Activated CD8-positive, alpha-beta memory T cell treated with anti-CD3 and anti-CD28 coated beads for 1 hour (primary cell): ENCODE results near the gene RNF25.

Experiments
- DNase-seq, 2 donors: peaks; one replicate each; pipeline ENCODE4 v3.0.0-alpha.2; 2020; ENCODE audit warnings: low read depth in 1 of 2; ENCODE audit errors: extremely low read depth in 1 of 2

The RNF25 gene

DNA sequence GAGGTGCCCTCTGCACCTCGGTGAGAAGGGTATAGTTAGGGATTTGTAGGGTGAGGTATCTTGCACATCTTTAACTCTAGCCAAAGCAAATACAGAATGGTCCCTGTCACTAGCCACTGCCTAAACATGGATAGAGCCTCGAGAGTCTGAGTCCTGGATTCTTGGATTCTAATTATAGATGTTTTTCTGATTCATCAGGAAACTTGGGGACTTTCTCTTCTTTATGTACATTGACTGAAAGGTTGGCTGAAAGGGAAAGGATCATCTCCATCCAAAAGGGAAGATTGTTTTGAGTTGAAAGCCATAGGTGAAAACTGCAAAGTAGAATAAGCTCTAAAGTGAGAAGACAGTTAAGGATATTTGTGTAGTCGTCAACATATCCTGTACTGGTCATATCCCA, 8.3 kb upstream of the RNF25 start:
- no peak for DNase-seq

DNA sequence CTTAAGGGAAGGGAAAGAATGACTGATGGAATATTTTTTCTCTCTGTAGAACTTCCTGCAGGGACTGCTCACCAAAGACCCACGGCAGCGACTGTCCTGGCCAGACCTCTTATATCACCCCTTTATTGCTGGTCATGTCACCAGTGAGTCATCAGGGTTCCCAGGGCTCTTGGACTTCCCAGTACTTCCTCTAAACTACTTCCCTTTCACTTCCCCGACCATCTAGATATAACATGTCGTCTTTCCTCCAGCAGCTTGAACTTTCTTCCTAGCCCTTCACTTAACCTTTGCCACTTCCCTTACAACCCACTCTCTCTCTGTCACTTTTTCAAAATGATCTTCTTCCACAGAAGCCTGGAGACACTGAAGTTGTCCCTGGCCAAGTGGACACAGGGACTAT, 7.3 kb upstream of the RNF25 start:
- no peak for DNase-seq

DNA sequence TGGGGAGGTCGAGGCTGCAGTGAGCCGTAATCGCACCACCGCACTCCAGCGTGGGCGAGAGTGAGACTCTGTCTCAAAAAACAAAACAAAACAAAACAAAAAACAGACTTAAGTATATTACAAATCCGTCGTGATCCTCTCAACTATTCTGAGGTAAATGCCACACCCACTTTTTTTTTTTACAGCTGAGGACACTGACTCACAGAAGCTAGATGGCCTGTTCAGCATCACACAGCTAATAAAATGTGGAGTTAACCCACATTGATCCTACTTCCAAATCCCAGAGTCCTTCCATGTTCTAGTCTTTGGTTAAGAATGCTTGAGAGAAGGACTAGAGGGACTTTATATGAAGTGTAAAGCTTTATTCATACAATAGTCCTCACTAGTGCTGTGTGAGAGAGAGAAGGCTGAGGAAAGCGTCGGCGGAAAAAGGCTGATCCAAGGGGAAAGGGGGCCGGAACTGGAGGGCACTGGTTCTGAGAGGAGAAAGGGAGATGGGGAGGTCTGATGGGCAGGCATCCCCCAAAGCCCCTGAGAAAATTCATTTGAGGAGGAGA, 627 bp downstream of the RNF25 start:
- DNase-seq, result no peak

DNA sequence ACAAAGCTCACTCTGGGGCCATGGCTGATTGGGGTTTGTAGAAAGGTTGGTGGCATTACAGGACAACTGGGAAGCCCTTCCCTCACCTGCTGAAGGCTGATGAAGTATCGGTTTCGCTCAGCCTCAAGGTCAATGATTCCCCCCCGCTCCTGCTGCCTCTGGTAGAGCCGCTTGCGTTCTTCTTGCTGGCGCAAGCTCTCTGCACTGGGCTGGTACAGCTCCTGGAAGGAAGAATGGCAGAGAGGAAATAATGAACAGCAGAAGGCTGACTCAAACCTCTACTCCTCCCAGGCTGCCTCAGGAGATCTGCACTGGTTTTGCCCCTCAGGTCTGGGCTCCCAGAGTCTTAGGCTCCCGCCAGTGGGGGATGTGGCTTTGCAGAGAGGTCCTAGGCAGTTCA, 7.1 kb downstream of the RNF25 start:
- DNase-seq, result no peak

DNA sequence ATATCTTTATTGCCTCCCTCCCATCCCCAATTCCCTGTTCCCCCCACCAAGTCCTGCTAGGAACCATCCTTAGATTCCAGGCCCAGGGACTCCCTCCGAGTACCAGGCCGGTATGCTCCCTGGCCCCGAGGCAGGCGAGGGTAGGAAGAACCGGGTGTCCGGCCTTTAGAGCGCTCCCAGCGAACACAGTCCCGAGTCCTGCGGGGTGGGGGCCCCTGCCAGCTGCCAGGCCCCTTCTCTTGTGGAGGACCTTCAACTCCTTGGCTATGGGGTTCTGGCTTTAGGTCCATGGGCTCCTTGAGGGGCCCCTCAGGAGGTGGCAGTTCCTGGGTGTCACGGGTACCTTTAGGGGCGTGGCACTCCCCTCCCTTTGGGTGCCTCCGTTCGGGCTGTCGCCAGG, 7.9 kb downstream of the RNF25 start:
- no peak for DNase-seq

DNA sequence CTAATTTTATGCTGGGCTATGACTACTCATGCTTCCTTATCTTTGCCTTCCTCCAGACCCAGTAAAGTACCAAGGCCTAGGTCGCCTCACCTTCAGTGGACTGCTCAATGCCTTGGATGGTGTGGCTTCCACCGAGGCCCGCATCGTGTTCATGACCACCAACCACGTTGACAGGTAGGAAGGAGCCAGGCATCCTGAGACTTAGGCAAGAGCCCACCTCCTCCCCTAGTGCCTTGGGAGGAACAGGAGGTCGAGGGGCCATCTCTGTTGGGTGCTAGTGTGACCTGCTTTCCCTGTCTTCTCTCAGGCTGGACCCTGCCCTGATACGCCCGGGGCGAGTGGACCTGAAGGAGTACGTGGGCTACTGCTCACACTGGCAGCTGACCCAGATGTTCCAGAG, 9.0 kb downstream of the RNF25 start:
- DNase-seq, result no peak

DNA sequence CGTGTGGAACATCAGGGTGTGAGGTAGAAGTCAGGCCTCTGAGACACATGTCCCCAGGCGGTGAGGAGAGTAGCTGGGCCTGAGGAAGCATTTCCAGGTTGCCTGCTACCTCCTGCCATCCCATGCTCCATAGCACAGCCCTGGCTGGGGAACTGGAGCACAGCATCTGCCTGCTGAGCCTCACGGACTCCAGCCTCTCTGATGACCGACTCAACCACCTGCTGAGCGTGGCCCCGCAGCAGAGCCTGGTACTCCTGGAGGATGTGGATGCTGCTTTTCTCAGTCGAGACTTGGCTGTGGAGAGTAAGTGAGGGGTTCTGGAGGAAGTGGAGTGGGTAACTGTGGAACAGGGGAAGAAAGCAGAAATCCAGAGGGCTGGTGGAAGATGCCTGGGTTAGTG, 9.4 kb downstream of the RNF25 start:
- no peak for DNase-seq

DNA sequence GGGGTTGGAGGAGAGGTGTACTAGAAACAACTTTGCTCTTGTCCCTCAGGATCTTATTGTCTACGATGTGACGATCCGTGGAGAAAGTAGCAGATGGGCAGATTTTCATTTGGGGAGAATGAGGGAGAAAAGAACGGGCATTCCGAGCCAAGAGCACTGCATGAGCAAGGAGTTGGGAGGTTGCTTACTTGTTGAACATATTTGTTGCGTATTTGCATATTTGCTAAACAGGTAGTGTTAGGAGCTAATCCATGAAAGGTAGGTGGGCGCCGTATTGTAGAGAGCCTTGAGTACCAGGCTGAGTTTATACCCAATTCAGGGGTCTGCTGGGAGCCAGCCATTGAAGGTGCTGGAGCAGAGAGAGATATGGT, 11.8 kb downstream of the RNF25 start:
- no peak for DNase-seq

DNA sequence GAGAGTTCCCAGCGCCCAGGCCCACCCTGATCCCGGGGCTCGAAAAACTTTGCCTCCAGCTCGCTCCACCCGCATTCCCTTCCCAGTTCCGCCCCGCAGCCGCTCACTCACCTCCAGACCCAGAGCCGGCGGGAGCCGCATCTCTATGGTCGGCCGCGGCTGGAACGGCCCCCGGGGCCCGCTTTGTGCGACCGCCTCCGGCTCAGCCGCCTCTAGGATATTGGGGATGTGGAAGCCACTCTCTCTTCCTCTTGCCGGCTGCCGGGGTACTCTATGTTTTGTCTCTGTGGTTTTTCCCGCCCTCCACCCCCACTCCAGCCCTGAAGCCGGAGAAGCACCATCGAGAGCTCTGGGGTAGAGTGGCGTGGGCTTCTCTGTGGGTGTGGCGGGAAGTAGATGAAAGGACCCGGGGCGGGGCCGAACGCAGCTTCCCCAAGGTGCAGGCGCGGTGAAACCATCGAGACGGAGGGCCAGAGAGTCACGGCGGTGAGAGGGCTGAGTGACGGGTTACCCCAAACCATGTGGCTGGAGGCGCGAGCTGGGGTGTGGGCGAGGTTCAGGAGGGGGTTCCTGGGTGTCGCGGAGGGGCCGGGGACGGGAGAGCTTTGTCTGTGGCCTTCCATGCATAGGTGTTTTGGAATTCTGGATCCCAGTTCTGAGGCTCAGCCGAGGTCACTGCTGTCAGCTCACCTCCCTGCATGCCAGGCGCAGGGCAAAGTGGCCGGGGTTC, 12.4 kb downstream of the RNF25 start, which contains the start of the genes BCS1L and ZNF142:
Gene BCS1L (plus strand): TSS at position 426 of the 730 bp plus-strand sequence. CDS start 1,305 bp downstream, outside the sequence.
Gene ZNF142 (minus strand): TSS at position 366 of the 730 bp plus-strand sequence. CDS start 3,194 bp downstream, outside the sequence.
- peak; percentile 81 to 86 for DNase-seq

DNA sequence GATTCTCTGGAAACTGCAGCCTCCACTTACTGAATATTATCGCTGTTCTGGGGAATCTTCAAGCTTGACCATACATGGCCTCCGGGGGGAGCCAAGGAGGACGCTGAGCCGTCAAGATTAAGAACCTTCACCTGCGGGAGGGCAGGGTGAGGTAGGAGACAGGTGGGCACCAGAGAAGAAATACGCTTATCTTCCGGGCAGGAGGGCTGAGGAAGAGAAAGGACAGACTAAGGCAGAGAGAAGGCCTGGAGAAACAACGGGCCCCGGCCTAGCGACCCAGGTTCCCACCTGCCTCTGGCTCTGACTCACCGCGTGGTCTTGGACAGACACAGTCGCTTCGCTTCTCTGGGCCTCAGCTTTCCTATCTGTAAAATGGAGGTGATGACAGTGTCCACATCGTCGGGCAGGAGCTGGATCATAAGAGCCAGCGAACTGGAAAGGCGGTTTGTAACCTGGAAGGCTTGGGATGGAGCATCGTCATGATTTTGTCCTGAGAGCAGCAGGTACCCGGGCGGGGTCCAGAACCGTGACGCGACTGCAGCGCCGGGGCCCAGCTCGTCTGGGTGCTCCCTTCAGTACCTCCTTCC, 13.0 kb downstream of the RNF25 start:
- DNase-seq, result peak in 1 of 2 donors; percentile 8

DNA sequence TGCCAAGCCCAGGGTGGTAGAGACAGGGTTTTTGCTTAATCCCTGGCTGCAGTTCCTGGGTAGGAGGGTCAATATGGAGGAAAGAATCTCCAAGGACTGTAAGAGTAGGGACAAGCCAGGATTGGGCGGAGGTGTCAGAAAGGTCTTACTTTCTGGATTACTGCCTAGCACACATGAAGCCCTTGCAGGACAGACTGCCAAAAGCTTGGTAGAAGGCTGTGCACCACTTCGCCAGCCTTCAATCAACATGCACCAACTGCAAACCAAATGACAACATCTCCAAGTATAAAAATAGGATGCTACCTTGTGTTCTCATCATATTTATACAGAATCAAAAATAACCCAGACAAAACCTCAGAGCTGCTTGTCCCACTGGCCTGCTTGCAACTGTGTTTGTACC, 16.1 kb downstream of the RNF25 start:
- DNase-seq, result no peak

DNA sequence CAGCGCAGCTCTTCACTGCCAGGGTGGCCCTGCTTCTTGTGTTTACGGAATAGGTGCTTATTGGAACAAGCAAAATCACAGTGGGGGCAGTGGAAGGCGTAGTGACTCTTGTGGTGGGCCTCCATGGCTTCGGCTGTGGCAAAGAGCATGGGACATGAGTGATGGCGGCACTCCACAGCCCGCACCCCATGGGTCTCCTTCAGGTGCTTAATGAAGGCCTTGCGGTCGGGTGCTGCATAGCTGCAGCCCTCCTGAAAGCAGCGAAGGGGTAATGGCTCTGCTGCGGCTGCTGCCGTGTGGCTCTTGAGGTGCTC, 23.1 kb downstream of the RNF25 start:
- DNase-seq, result no peak

DNA sequence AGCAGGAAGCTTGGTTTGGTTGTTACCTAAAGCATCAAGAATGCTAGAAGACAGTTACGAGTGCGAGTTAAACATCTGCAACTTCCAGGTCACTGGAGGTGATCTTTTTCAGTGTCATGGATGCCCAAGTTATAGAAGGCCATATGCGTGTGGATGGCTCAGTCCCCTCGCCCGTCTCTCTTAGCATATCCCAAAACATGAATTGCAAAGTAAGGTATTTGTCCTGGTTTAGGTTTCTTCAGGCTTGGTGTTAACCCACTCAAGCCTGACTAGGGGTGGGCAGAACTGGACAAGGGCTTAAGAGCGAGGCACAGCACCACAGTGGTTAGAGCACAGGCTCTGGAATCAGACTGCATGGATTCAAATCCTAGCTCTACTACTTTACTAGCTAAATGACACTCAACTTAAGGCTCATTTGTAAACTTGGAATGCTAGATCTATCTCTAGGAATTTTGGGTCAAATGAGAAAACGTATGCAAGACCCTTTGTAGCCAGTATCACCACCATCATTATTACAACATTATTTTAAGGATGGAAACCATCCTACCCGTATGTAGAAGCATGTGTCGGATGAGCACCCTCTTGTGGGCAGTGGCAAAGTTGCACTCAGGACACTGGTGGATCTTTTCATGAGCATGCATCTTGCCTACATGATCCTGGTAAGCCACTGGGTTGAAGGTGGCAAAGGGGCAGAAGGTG, 23.6 kb downstream of the RNF25 start:
- DNase-seq, result peak in 1 of 2 donors; percentile 30

DNA sequence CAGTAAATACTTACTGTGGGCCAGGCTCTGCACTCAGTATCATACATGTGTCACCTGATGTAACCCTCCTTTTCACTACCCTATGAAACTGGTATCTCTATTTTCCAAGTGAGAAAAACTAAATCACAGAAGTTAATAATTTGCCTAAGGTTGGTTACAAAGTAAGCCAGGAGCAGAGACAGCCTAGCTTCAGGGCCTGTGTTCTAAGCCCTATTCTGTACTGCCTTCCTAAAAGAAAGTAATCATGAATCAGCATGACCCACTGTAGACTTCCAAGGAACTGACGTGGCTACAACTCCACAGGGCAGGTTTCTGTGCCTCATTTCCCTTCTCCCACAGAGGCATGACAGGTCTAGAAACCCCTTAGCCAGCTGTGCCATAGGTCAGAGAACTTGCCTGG, 26.7 kb downstream of the RNF25 start:
- no peak for DNase-seq

DNA sequence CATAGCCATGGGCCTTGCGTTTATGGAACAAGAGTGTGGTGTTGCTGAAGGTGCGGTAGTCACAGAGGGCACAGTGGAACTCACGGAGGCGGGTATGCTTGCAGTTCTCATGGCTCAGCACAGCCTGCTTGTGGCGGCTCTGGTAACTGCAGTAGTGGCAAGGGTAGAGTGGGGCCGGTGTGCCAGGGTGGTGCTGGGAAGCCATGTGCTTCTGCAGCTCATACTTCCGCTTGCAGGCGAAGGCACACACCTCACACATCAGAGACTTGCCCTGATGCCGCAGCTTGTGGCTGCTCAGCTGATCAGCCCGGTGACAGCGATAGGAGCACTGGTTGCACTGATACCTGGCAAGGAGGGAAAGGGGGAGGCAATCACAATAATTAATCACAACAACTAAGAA, 27.1 kb downstream of the RNF25 start:
- DNase-seq, result no peak

DNA sequence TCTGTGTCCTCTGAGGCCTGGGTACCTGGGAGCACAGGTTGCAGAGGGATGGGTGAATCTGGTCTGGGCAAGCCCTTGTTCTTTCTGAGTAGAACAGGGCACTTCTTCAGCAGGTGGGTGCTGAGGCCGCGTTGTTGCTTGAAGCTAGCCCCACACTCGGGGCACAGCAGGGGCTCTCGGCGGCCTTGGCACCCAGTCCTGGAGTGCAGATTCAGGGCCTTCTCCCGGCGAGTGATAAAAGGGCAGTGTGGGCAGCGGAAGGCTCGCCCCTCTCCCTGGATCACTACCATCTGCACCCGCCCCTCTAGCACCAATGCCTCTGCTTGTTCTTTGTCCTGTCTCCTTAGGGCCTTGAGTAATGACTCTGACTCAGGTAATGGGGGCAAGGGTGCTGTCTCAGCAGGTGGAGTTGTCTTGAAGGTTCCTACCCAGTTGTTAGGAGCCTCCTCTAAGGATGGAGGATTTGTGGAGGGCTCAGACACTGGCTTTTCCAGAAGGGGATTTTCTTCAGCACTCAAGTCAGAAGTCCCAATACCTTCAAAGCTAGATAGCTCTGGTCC, 28.0 kb downstream of the RNF25 start:
- no peak for DNase-seq

DNA sequence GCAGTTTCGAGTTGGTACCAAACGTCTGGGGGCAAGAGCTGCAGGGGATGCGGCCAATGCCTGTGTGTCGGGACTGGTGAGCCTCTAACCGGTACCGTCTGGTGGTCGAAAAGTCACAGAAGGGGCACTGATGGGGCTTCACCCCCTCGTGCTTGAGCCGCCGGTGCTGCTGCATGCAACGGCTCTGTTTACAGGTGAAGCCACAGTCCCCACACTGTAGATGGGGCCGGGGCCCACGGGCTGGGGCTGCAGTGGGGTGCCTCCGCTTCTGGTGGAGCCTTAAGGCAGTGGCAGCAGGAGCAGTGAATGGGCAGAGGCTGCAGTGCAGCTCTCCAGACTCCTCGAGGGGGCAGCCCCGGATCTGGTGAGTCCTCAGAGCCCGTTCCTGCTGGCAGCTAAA, 29.0 kb downstream of the RNF25 start:
- no peak for DNase-seq

DNA sequence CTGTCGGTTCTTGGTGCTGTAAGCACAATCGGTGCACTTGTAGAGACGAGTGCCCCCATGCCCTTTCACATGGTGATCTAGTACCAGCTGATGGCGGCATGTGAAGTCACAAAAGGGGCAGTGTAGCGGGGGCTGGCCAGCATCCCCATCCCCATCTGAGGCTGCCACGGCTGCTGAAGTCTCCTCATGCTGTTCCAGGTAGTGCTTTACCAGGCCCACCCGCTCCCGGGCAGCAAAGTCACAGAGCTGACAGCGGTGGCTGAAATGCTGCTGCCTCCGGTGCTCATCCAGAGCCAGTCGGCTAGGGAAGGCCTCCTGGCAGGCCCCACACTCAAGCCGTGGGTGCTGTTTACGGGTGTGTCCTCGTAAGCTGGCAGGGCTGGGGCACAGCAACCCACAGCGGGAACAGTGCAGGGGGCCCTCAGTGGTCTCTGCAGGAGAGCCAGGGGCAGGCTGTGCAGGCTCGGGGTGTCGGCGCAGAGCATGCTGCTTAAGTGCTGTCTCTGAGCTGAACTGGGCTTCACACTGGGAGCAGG, 29.6 kb downstream of the RNF25 start:
- DNase-seq, result no peak

DNA sequence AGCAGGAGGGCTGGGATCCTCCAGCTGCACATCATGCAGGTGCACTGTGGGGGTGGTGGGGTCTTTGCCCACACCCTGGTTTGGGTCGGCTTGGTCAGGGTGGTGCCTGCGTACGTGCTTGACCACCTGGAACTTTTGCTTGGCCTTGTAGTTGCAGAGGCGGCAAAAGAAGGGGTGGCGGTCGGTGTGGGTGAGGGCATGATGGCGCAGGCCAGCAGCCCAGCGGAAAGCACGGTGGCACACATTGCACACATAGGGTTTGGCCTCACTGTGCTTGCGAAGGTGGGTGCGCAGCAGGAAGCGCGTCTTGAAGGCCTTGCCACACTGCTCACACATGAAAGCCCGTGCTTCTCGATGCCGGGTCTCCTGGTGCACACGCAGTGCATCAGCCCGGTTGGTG, 33.4 kb downstream of the RNF25 start:
- DNase-seq, result no peak

DNA sequence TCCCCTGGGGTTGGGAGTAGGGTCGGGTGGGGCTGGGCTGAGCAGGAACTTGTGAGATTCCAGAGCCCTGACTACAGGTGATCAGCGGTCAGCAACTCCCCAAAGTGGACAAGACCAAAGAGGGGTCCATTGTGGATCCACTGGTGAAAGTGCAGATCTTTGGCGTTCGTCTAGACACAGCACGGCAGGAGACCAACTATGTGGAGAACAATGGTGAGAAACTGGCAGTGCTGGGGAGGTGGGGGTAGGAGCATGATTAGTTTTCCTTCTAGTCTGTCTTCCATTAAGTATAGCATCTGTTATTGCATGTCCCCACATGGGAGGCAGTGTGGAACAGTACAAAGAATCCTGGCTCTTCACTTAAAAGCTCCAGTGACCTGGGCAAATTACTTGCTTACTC, 36.1 kb downstream of the RNF25 start:
- DNase-seq, result no peak

DNA sequence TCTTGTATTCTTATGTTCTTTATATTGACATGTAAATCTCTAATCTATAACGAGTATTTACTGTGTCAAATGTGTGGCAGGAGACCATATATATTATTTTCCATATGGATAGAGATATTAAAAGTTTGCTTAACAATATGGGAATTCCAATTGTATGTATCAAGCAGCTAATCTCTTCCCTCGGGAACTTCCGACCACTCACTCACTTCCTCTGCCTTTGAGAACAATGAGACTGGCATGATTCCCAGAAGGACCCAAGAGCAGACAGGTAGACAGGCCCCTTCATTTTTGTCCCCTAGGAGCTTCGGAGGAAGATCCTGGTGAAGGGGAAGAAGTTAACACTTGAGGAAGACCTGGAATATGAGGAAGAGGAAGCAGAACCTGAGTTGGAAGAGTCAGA, 40.0 kb downstream of the RNF25 start:
- DNase-seq, result no peak
